SK-N-SH treated with all-trans-retinoic acid at 6 μM for 48 hours (cell line): Measurements from ENCODE around the gene INS.

Experiments used
- ATAC-seq: fragments of 200-7000 bp; cut with Tn5 transposase; 3 replicates; pipeline ENCODE4 v1.9.1; 2020; ENCODE audit warnings: mild to moderate bottlenecking, moderate library complexity
- ARNTL ChIP-seq: fragments of 450-650 bp; formaldehyde crosslinking; IDR thresholded peaks from 2 replicates; pipeline ENCODE4 v1.5.0; 2020; ENCODE audit warnings: low read depth, mild to moderate bottlenecking, moderate library complexity, borderline replicate concordance
- ESRRG ChIP-seq: fragments of 250-450 bp; sonication (Bioruptor Pico); IDR thresholded peaks from 2 replicates; pipeline ENCODE4 v1.6.1; 2021; ENCODE audit warnings: mild to moderate bottlenecking
- GLIS3 ChIP-seq: fragments of 250-450 bp; sonication (Bioruptor Pico); IDR thresholded peaks from 2 replicates; pipeline ENCODE4 v1.5.0; 2020; ENCODE audit warnings: mild to moderate bottlenecking, moderate library complexity
- ISL1 ChIP-seq: fragments of 250-450 bp; sonication (Bioruptor Pico); IDR thresholded peaks from 2 replicates; pipeline ENCODE4 v2.1.2; 2022; ENCODE audit warnings: mild to moderate bottlenecking, moderate library complexity
- PPARA ChIP-seq: fragments of 250-450 bp; sonication (Bioruptor Pico); IDR thresholded peaks from 2 replicates; pipeline ENCODE4 v1.5.0; 2020; ENCODE audit warnings: mild to moderate bottlenecking, borderline replicate concordance
- SNAI2 ChIP-seq: fragments of 250-450 bp; sonication (Bioruptor Pico); IDR thresholded peaks from 2 replicates; pipeline ENCODE4 v1.5.0; 2020; ENCODE audit warnings: mild to moderate bottlenecking, moderate library complexity
- TCF4 ChIP-seq: fragments of 250-450 bp; sonication (Bioruptor Pico); IDR thresholded peaks from 2 replicates; pipeline ENCODE4 v1.8.0; 2021; ENCODE audit warnings: mild to moderate bottlenecking, moderate library complexity, borderline replicate concordance
- TOX ChIP-seq: fragments of 250-450 bp; sonication (Bioruptor Pico); IDR thresholded peaks from 2 replicates; pipeline ENCODE4 v1.8.0; 2021; ENCODE audit warnings: mild to moderate bottlenecking, moderate library complexity, borderline replicate concordance
- ZC3H10 ChIP-seq: fragments of 250-450 bp; sonication (Bioruptor Pico); IDR thresholded peaks from 2 replicates; pipeline ENCODE4 v1.5.1; 2021; ENCODE audit warnings: mild to moderate bottlenecking, moderate library complexity
- ZFP30 ChIP-seq: fragments of 450-650 bp; formaldehyde crosslinking; IDR thresholded peaks from 2 replicates; pipeline ENCODE4 v1.5.0; 2022; ENCODE audit warnings: mild to moderate bottlenecking, moderate library complexity
- ZNF565 ChIP-seq: fragments of 450-650 bp; formaldehyde crosslinking; conservative IDR thresholded peaks from 2 replicates; pipeline ENCODE4 v1.5.0; 2020; ENCODE audit warnings: low read depth, mild to moderate bottlenecking, moderate library complexity
- ZNF70 ChIP-seq: fragments of 450-650 bp; formaldehyde crosslinking; IDR thresholded peaks from 2 replicates; pipeline ENCODE4 v1.5.0; 2020; ENCODE audit warnings: mild to moderate bottlenecking, moderate library complexity
- TF ChIP-seq, protein P1 (sequence below): fragments of 250-450 bp; sonication (Bioruptor Pico); IDR thresholded peaks from 2 replicates; pipeline ENCODE4 v1.5.1; 2021; ENCODE audit warnings: mild to moderate bottlenecking, moderate library complexity
- TF ChIP-seq, protein P2 (sequence below): fragments of 250-450 bp; sonication (Bioruptor Pico); IDR thresholded peaks from 2 replicates; pipeline ENCODE4 v1.8.0; 2020; ENCODE audit warnings: mild to moderate bottlenecking, moderate library complexity, borderline replicate concordance
- TF ChIP-seq, protein P3 (sequence below): fragments of 250-450 bp; sonication (Bioruptor Pico); IDR thresholded peaks from 2 replicates; pipeline ENCODE4 v1.5.0; 2020; ENCODE audit warnings: mild to moderate bottlenecking, moderate library complexity
- TF ChIP-seq, protein P4 (sequence below): fragments of 250-450 bp; sonication (Bioruptor Pico); IDR thresholded peaks from 2 replicates; pipeline ENCODE4 v1.8.0; 2021; ENCODE audit warnings: low read depth, mild to moderate bottlenecking, moderate library complexity, borderline replicate concordance

Gene INS

DNA sequence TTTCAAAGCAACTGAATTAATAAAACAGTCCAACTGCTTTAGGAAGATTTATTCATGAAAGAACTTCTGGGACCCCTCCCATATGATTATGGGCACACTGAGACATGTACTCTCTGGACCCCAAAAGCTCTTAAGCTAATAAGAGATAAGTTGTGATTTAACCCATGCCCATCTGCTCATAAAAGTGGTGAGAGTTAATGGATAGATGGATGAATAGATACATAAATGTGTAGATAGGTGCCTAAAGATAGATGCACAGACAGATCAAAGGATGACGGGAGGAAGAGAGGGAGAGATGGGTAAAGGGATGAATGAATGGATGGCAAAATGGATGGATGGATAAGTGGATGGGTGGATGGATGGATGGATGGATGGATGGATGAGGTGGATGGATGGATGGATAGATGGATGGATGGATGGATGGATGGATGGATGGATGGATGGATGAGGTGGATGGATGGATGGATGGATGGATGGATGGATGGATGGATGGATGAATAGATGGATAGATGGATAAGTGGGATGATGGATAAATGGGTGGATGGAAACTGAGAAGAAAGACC, 40.0 kb upstream of the INS start:
- ATAC-seq = no peak
- TF ChIP-seq, protein P1, sequence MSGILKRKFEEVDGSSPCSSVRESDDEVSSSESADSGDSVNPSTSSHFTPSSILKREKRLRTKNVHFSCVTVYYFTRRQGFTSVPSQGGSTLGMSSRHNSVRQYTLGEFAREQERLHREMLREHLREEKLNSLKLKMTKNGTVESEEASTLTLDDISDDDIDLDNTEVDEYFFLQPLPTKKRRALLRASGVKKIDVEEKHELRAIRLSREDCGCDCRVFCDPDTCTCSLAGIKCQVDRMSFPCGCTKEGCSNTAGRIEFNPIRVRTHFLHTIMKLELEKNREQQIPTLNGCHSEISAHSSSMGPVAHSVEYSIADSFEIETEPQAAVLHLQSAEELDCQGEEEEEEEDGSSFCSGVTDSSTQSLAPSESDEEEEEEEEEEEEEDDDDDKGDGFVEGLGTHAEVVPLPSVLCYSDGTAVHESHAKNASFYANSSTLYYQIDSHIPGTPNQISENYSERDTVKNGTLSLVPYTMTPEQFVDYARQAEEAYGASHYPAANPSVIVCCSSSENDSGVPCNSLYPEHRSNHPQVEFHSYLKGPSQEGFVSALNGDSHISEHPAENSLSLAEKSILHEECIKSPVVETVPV (CRISPR knock-in tag) = no peak
- no peak for TF ChIP-seq ARNTL (CRISPR knock-in tag)

DNA sequence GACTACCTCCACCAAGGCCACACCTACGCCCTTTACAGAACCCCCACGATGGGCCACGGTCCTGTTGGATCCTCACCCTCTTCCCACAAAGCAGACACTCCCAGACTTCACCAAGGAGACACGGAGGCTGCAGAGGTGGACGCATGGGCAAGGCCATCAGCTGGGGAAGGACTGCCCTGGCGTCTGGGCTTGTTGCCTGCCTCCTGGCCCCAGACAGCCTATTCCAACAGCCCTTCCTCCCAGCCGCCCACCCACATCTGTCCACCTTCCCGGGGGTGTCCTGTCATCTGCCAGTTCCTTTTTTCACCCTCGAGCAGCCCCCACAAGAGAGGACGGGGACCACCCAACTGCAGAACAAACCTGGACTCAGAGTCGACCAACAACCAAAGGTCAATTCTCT, 39.5 kb upstream of the INS start:
- ATAC-seq = no peak
- TF ChIP-seq TOX (CRISPR knock-in tag) = no peak
- no peak for TF ChIP-seq ARNTL (CRISPR knock-in tag)
- TF ChIP-seq ISL1 (CRISPR knock-in tag) = no peak
- no peak for TF ChIP-seq ZFP30
- TF ChIP-seq, protein P2, sequence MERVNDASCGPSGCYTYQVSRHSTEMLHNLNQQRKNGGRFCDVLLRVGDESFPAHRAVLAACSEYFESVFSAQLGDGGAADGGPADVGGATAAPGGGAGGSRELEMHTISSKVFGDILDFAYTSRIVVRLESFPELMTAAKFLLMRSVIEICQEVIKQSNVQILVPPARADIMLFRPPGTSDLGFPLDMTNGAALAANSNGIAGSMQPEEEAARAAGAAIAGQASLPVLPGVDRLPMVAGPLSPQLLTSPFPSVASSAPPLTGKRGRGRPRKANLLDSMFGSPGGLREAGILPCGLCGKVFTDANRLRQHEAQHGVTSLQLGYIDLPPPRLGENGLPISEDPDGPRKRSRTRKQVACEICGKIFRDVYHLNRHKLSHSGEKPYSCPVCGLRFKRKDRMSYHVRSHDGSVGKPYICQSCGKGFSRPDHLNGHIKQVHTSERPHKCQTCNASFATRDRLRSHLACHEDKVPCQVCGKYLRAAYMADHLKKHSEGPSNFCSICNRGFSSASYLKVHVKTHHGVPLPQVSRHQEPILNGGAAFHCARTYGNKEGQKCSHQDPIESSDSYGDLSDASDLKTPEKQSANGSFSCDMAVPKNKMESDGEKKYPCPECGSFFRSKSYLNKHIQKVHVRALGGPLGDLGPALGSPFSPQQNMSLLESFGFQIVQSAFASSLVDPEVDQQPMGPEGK (CRISPR knock-in tag) = no peak
- TF ChIP-seq ZNF70 = no peak
- TF ChIP-seq, protein P1 (CRISPR knock-in tag) = no peak
- TF ChIP-seq ZC3H10 (CRISPR knock-in tag) = no peak
- TF ChIP-seq, protein P3, sequence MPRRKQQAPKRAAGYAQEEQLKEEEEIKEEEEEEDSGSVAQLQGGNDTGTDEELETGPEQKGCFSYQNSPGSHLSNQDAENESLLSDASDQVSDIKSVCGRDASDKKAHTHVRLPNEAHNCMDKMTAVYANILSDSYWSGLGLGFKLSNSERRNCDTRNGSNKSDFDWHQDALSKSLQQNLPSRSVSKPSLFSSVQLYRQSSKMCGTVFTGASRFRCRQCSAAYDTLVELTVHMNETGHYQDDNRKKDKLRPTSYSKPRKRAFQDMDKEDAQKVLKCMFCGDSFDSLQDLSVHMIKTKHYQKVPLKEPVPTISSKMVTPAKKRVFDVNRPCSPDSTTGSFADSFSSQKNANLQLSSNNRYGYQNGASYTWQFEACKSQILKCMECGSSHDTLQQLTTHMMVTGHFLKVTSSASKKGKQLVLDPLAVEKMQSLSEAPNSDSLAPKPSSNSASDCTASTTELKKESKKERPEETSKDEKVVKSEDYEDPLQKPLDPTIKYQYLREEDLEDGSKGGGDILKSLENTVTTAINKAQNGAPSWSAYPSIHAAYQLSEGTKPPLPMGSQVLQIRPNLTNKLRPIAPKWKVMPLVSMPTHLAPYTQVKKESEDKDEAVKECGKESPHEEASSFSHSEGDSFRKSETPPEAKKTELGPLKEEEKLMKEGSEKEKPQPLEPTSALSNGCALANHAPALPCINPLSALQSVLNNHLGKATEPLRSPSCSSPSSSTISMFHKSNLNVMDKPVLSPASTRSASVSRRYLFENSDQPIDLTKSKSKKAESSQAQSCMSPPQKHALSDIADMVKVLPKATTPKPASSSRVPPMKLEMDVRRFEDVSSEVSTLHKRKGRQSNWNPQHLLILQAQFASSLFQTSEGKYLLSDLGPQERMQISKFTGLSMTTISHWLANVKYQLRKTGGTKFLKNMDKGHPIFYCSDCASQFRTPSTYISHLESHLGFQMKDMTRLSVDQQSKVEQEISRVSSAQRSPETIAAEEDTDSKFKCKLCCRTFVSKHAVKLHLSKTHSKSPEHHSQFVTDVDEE (CRISPR knock-in tag) = no peak
- TF ChIP-seq ZNF565 (CRISPR knock-in tag) = no peak
- TF ChIP-seq, protein P4, sequence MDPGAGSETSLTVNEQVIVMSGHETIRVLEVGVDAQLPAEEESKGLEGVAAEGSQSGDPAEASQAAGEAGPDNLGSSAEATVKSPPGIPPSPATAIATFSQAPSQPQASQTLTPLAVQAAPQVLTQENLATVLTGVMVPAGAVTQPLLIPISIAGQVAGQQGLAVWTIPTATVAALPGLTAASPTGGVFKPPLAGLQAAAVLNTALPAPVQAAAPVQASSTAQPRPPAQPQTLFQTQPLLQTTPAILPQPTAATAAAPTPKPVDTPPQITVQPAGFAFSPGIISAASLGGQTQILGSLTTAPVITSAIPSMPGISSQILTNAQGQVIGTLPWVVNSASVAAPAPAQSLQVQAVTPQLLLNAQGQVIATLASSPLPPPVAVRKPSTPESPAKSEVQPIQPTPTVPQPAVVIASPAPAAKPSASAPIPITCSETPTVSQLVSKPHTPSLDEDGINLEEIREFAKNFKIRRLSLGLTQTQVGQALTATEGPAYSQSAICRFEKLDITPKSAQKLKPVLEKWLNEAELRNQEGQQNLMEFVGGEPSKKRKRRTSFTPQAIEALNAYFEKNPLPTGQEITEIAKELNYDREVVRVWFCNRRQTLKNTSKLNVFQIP (CRISPR knock-in tag) = no peak
- TF ChIP-seq GLIS3 (CRISPR knock-in tag) = no peak
- TF ChIP-seq TCF4 (CRISPR knock-in tag) = no peak
- TF ChIP-seq, all 23 proteins: peak for 0

DNA sequence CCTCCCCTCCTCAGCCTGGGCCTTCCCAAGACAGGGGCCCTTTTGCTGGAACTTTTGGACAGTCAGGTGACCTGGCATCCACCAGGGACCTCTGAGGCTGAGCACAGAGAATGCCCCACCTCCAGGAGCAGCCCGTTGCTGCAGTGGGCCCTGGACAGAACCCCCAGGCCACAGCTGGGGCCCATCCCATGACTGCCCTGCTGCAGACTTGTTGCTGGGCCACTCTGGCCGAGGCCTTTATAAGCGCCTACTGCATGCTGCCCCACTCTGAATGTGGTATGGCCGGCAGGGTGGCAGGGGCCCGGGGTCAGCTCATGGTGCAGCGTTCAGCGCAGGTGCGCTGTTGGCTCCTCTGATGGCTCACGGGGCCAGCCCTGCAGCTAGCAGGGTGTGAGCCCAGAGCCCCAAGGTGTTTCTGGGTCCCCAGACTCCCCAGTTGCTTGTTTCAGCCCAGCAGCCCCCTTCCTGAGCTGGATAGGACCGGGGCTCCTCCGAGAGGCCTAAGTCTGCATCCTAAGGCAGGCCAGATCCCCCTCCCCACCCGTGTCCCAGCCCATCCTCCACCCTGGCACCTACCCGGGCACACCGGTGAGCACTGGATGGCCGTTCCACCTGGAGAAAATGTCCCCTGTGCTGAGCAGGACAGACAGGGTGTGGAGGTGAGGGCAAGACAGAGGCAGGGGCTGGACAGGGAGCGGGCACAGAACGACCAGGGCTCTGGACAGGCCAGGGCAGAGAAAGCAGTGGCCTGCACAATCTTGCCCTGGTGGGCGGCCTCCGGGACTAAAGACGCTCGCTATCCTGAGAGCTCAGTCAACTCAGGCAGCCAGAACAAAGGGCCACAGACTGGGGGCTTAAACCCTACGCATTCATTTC, 38.7 kb upstream of the INS start:
- TF ChIP-seq, protein P4 (CRISPR knock-in tag) = no peak
- TF ChIP-seq PPARA (CRISPR knock-in tag) (no peak), ESRRG (CRISPR knock-in tag) (no peak), SNAI2 (CRISPR knock-in tag) (no peak), ZC3H10 (CRISPR knock-in tag) (no peak), ARNTL (CRISPR knock-in tag) (no peak)
- TF ChIP-seq, all 23 proteins: peak for 0
- no peak for ATAC-seq
